Kidney (tissue), 14 donors: ENCODE results near the gene ST14. TPM values are rescaled to one million over a fixed set of nuclear protein-coding genes. Genes with fewer than 3 reads are reported as not detected.

Source experiments
- DNase-seq, 5 donors: peaks; one replicate each; pipeline ENCODE4 v3.0.0-alpha.2; 2013 to 2020
- FAIRE-seq: peaks from 2 replicates; lab custom pipeline; 2012; peaks lifted over from hg19 to GRCh38; lab: Jason Lieb, UNC
- H3K27ac ChIP-seq, 2 donors: one replicate each; pipeline ENCODE4 v1.7.0; 2013; ENCODE audit warnings: low read depth in 2 of 2, low read length in 2 of 2, inconsistent platforms in 1 of 2
- H3K27me3 ChIP-seq: one replicate; pipeline ENCODE4 v1.7.1; 2013; ENCODE audit warnings: low read length, inconsistent platforms; ENCODE audit not compliant: control insufficient read depth, insufficient read depth
- H3K36me3 ChIP-seq, 3 donors: one replicate each; pipeline versions ENCODE4 v1.7.0 to v1.7.1; 2013; ENCODE audit warnings: low read length in 3 of 3, control low read depth in 1 of 3, inconsistent platforms in 1 of 3; ENCODE audit not compliant: insufficient read depth in 3 of 3, control insufficient read depth in 2 of 3
- H3K4me1 ChIP-seq, 3 donors: one replicate each; pipeline versions ENCODE4 v1.7.0 to v1.7.1; 2013; ENCODE audit warnings: low read length in 3 of 3, inconsistent platforms in 1 of 3, low read depth in 1 of 3; ENCODE audit not compliant: control insufficient read depth in 2 of 3, insufficient read depth in 2 of 3
- H3K4me3 ChIP-seq, 3 donors: one replicate each; pipeline versions ENCODE4 v1.7.0 to v1.8.1; 2013; ENCODE audit warnings: low read length in 3 of 3, control low read depth in 1 of 3, inconsistent platforms in 1 of 3
- H3K9ac ChIP-seq, 3 donors: one replicate each; pipeline versions ENCODE4 v1.7.0 to v1.7.1; 2013; ENCODE audit warnings: low read length in 3 of 3, control low read depth in 1 of 3, inconsistent platforms in 1 of 3
- H3K9me3 ChIP-seq, 3 donors: one replicate each; pipeline versions ENCODE4 v1.7.0 to v1.7.1; 2013; ENCODE audit warnings: low read length in 3 of 3, control low read depth in 1 of 3, inconsistent platforms in 1 of 3; ENCODE audit not compliant: control insufficient read depth in 2 of 3, insufficient read depth in 1 of 3
- intact Hi-C: fragments of 100-400 bp; cut with DNase I; formaldehyde crosslinking; loops from one replicate; pipeline ENCODE4 v1.11.1; 2022
- polyA plus RNA-seq: library from polyadenylated mRNA; stranded (reverse); fragments of 350-450 nt; fragmentation: Illumina TruSeq; extraction: RNeasy Lipid Tissue Mini Kit (QIAGEN cat#74804); gene quantifications from one replicate; pipeline ENCODE4 v1.2.3, GENCODE V29; 2014; ENCODE audit warnings: low read depth, low replicate concordance; ENCODE audit not compliant: insufficient read depth
- total RNA-seq: library from RNA; stranded (reverse); fragmentation: NEBNext Ultra II Directional; extraction: Animal tissue kit (Norgen Biotek cat#: 25700); gene quantifications from one replicate; pipeline ENCODE4 v1.2.1, GENCODE V29; 2021
- TF ChIP-seq, protein P1 (sequence below): IDR thresholded peaks from 3 replicates; pipeline ENCODE4 v1.5.1; 2012; ENCODE audit warnings: mild to moderate bottlenecking, moderate library complexity, borderline replicate concordance; ENCODE audit not compliant: insufficient read depth; ENCODE audit errors: extremely low read depth
- donor health status: control.
- donor health status: control.
- donor health status: control.
- donor health status: control.
- donor health status: control.
- donor health status: DM: yes; HTN: yes; CAD: no.
- donor health status: Normal renal cell carcinoma (clear cell type).

The ST14 gene
- total and polyA plus RNA-seq, 2 donors from 2014 or later, result 59.3 to 139 TPM

DNA sequence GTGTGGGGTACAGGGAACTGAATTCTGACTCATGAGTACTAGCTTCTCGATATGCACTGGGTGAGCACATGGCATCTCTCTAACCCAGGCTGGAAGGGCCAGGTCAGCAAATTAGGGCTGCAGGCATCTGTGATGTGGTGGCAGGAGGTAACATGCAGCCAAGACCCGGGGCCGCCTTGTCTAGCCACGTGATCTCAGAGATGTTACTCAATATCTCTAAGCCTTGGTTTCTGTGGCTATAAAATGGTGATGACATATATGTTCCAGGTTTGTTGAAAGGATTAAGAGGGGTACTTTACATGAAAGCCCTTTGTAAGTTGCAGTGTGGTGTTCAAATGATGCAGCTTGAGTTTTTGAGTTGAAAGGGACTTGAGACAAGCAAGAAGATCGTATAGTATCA, 3.2 kb downstream of the ST14 start:
- H3K9ac ChIP-seq, result no peak overlapping the region
- peaks cover 0 to 32% (median 21%) of the 10 kb centered on the region in 3 donors for H3K4me1 ChIP-seq
- no peak for FAIRE-seq
- TF ChIP-seq, protein P1, sequence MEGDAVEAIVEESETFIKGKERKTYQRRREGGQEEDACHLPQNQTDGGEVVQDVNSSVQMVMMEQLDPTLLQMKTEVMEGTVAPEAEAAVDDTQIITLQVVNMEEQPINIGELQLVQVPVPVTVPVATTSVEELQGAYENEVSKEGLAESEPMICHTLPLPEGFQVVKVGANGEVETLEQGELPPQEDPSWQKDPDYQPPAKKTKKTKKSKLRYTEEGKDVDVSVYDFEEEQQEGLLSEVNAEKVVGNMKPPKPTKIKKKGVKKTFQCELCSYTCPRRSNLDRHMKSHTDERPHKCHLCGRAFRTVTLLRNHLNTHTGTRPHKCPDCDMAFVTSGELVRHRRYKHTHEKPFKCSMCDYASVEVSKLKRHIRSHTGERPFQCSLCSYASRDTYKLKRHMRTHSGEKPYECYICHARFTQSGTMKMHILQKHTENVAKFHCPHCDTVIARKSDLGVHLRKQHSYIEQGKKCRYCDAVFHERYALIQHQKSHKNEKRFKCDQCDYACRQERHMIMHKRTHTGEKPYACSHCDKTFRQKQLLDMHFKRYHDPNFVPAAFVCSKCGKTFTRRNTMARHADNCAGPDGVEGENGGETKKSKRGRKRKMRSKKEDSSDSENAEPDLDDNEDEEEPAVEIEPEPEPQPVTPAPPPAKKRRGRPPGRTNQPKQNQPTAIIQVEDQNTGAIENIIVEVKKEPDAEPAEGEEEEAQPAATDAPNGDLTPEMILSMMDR, result no peak
- no peak for DNase-seq
- intact Hi-C loops, result no loop called here
- no peaks in the 10 kb centered on the region for H3K9me3 ChIP-seq
- peaks cover 5% of the 10 kb centered on the region for H3K27me3 ChIP-seq
- no peaks in the 10 kb centered on the region for H3K36me3 ChIP-seq
- no peak overlapping the region for H3K4me3 ChIP-seq
- peak overlapping the region in 1 of 2 donors; percentile 15 for H3K27ac ChIP-seq

DNA sequence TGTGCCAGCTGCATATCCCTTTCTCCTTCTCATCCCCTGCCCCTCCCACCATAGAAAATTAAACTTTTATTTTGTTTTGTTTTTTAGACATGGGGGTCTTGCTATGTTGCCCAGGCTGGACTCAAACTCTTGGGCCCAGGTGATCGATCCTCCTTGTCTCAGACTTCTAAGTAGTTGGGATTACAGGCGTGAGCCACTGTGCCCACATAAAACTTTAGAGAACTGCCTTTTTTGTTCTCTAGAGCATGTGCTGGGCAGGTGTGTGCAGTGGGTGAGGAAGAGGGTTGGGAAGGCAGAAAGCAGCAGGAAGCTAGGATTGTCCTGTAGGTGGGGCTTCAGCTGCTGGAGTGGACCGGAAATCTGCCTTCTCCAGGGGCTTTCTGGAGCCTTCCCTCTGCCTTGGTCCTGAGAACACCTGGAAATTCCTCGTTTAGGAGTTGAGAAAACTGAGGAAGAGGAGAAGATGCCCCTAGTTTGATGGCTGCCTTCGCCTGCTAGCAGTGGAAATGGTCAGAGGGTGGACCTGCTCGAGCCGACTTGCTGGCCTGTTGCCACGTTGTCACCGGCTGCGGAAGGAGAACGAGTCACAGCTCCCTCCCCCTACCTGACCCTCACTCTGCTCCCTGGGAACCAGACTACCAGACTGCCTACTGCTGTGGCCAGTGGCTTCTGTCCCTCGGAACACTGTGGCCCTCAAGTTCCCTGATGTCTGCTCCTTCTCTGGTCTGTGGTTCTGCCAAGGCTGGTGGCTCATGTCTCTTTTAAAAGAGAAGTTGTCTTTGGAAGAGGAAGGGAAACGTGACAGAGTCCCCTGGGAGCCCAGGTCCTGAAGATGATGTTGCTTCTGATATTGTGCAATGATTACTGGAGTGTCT, 4.0 kb downstream of the ST14 start:
- DNase-seq (peak in 1 of 5 donors; percentile 21), FAIRE-seq (no peak)
- H3K4me3 ChIP-seq, result peak overlapping the region in 2 of 3 donors; percentile 6 to 41
- H3K27ac ChIP-seq, result peak overlapping the region; percentile 63 to 78
- peaks cover 5% of the 10 kb centered on the region for H3K27me3 ChIP-seq
- peak overlapping the region in 1 of 3 donors; percentile 69 for H3K9ac ChIP-seq
- no peaks in the 10 kb centered on the region for H3K9me3 ChIP-seq
- no peaks in the 10 kb centered on the region for H3K36me3 ChIP-seq
- H3K4me1 ChIP-seq, result peaks cover 0 to 32% (median 21%) of the 10 kb centered on the region in 3 donors
- intact Hi-C loops, result no loop called here
- TF ChIP-seq, protein P1, result peak; percentile 23

DNA sequence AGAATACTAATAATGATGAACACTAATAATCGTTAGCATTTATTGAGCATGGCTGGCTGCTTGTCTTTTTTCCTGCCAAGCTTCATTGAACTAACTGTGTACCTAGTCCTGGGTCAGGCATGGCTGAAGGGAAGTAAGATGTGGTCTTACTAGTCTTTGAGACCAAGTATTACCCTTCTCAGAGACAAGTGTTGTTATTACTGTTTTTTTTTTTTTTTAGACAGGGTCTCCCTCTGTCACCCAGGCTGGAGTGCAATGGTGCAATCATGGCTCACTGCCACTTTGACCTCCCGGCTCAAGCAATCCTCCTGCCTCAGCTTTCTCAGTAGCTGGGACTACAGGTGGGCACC, 4.6 kb downstream of the ST14 start:
- DNase-seq (no peak), FAIRE-seq (no peak)
- Histone ChIP-seq H3K9ac (peak overlapping the region in 1 of 3 donors; percentile 69), H3K27me3 (no peaks in the 10 kb centered on the region), H3K4me1 (peaks cover 0 to 32% (median 21%) of the 10 kb centered on the region in 3 donors), H3K36me3 (no peaks in the 10 kb centered on the region), H3K27ac (peak overlapping the region; percentile 63 to 78), H3K4me3 (peak overlapping the region in 1 of 3 donors; percentile 6), H3K9me3 (no peaks in the 10 kb centered on the region)
- TF ChIP-seq, protein P1, result no peak
- intact Hi-C loops, result no loop called here
